ENCODE results near the gene CASR. TPM values are rescaled to one million over a fixed set of nuclear protein-coding genes. Genes with fewer than 3 reads are reported as not detected.

CASR gene
- total and polyA plus RNA-seq, 12 donors = 0.03 to 0.55 (median 0.08) TPM; not detected in 6

DNA sequence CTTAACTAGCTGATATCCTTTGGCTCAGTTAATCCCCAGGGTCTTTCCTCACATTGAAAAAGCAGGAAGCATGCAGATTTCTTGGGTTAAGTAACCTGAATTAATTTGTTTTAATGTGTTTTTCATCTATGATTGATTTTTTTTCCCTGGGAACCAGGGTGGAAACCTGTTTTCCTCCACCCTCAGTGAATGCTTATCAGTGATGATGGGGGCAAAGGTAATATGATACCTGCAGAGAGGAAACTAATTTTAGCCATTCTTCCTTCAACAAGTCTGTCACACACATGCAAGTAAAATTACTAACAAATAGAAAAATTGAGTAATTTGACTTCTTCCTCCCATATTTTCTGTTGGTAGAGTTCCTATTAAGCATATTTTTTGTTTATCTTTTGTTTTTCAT, 5.9 kb downstream of the CASR start:
- Histone ChIP-seq H3K27me3 (peaks cover 2% of the 10 kb centered on the region), H3K36me3 (replicated peaks in 1 of 2) (no peaks in the 10 kb centered on the region), H3K9me3 (replicated peaks in 1 of 3) (no peaks in the 10 kb centered on the region), H3K4me3 (no peak overlapping the region), H3K4me1 (replicated peaks in 1 of 2) (peaks cover 1 to 2% of the 10 kb centered on the region in 2 donors), H3K27ac (no peak overlapping the region)
- no peak for TF ChIP-seq POLR2A (IDR thresholded peaks at IDR 0.05)
- TF ChIP-seq, protein P1, sequence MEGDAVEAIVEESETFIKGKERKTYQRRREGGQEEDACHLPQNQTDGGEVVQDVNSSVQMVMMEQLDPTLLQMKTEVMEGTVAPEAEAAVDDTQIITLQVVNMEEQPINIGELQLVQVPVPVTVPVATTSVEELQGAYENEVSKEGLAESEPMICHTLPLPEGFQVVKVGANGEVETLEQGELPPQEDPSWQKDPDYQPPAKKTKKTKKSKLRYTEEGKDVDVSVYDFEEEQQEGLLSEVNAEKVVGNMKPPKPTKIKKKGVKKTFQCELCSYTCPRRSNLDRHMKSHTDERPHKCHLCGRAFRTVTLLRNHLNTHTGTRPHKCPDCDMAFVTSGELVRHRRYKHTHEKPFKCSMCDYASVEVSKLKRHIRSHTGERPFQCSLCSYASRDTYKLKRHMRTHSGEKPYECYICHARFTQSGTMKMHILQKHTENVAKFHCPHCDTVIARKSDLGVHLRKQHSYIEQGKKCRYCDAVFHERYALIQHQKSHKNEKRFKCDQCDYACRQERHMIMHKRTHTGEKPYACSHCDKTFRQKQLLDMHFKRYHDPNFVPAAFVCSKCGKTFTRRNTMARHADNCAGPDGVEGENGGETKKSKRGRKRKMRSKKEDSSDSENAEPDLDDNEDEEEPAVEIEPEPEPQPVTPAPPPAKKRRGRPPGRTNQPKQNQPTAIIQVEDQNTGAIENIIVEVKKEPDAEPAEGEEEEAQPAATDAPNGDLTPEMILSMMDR (IDR thresholded peaks at IDR 0.05) = no peak
- DNase-seq = no peak
- intact Hi-C loops (cut with DNase I) = no loop called here

DNA sequence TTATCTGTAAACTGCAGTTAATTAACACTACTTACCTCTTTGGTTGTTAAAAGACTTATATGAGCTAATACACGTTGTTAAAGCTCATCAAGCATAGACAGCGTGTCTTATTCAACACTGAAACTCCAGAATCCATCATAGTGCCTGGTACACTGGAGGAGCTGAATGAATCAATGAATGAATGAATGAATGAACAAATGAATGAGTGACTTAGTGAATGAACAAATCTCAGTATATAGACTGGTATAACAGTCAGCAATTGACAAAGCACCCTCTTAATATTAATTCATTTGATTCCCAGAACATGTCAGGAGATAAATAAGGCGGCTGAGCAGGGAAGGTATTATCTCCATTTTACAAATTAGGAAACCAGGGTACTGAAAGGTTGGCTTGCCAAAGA, 7.1 kb downstream of the CASR start:
- intact Hi-C loops (cut with DNase I) = no loop called here
- DNase-seq = no peak
- Histone ChIP-seq H3K27me3 (no peaks in the 10 kb centered on the region), H3K27ac (no peak overlapping the region), H3K4me3 (no peak overlapping the region), H3K36me3 (replicated peaks in 1 of 2) (no peaks in the 10 kb centered on the region), H3K9me3 (replicated peaks in 1 of 3) (no peaks in the 10 kb centered on the region), H3K4me1 (replicated peaks in 1 of 2) (no peaks in the 10 kb centered on the region)
- TF ChIP-seq POLR2A (IDR thresholded peaks at IDR 0.05) = no peak
- TF ChIP-seq, protein P1 (IDR thresholded peaks at IDR 0.05) = no peak
- WGBS, 4 donors = 74 to 82% (median 77%) methylated on average over 3 of the region's 3 CpGs

DNA sequence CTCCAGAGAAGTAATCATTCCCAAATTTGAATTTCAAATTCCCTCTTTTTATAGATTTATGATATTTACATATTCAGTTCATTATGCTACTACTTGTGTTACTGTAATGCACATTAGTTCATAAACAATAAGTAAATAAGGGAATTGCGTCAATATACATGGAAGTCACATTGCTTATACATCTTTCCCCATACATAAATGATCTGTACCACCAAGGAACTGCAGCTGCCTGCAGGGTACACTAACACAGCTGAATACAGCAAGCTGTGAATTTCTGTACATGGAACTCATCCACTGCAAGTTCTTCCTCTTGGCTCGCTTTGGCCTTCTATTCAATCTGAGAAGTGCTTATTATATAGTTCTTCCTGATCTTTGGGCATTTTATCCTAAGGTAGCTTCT, 15.5 kb downstream of the CASR start:
- Histone ChIP-seq H3K36me3 (replicated peaks in 1 of 2) (no peaks in the 10 kb centered on the region), H3K9me3 (replicated peaks in 1 of 3) (no peaks in the 10 kb centered on the region), H3K4me3 (no peak overlapping the region), H3K4me1 (replicated peaks in 1 of 2) (no peaks in the 10 kb centered on the region), H3K27me3 (no peaks in the 10 kb centered on the region), H3K27ac (no peak overlapping the region)
- TF ChIP-seq, protein P1 (IDR thresholded peaks at IDR 0.05) = no peak
- no peak for TF ChIP-seq POLR2A (IDR thresholded peaks at IDR 0.05)
- DNase-seq = no peak
- 78 to 92% (median 85%) methylated on average over 2 of the region's 2 CpGs for WGBS, 4 donors
- intact Hi-C loops (cut with DNase I) = no loop called here

DNA sequence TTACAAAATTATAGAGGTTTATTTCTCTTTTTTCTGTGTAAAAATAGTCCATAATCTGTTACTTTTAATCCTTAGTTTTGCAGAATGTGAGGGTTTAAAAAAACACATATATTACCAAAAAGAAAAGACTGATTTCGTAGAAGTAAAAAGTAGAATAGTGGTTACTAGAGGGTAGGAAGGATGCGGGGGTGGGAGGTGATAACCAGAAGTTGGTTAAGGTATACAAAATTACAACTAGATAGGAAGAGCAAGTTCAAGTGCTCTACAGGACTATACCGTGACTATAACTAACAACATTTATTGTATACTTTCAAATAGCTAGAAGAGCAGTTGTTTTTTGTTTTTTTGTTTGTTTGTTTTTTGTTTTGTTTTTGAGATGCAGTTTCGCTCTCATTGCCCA, 16.1 kb downstream of the CASR start:
- intact Hi-C loops (cut with DNase I) = no loop called here
- 82 to 91% (median 85%) methylated on average over 4 of the region's 4 CpGs for WGBS, 4 donors
- no peak overlapping the region for H3K27ac ChIP-seq

More for the DNA sequence above, 16.1 kb downstream of the CASR start:
- Histone ChIP-seq H3K4me1 (replicated peaks in 1 of 2) (no peaks in the 10 kb centered on the region), H3K36me3 (replicated peaks in 1 of 2) (no peaks in the 10 kb centered on the region), H3K9me3 (replicated peaks in 1 of 3) (no peaks in the 10 kb centered on the region), H3K4me3 (no peak overlapping the region), H3K27me3 (no peaks in the 10 kb centered on the region)
- TF ChIP-seq, protein P1 (IDR thresholded peaks at IDR 0.05) = no peak
- no peak for TF ChIP-seq POLR2A (IDR thresholded peaks at IDR 0.05)
- DNase-seq = no peak
